Smooth muscle cell (in vitro differentiated cells): ENCODE data around the gene NPHS2. TPM values are rescaled to one million over a fixed set of nuclear protein-coding genes. Genes with fewer than 3 reads are reported as not detected.
A peak's percentile ranks its signal among the peaks of the same experiment; 100 is the strongest.

Source experiments
- DNase-seq: peaks from one replicate; lab custom pipeline; 2025; ENCODE audit not compliant: unreplicated experiment; lab: John Stamatoyannopoulos, UW
- H2AFZ ChIP-seq: fragments of 200-600 bp; sonication (generic); 2 replicates; pipeline ENCODE4 v1.6.0; 2016; ENCODE audit warnings: antibody characterized with exemption, low read depth, mild to moderate bottlenecking
- H3F3A ChIP-seq: fragments of 200-600 bp; sonication (generic); 2 replicates; pipeline ENCODE4 v1.6.0; 2017; ENCODE audit warnings: antibody characterized with exemption, low read depth
- H3K27ac ChIP-seq: fragments of 200-600 bp; sonication (generic); 2 replicates; pipeline ENCODE4 v1.5.1; 2016; ENCODE audit warnings: low read depth, mild to moderate bottlenecking
- H3K27me3 ChIP-seq: fragments of 200-600 bp; sonication (generic); 2 replicates; pipeline ENCODE4 v1.6.1; 2016; ENCODE audit warnings: low read depth, mild to moderate bottlenecking
- H3K36me3 ChIP-seq: fragments of 200-600 bp; sonication (generic); 2 replicates; pipeline ENCODE4 v1.5.1; 2016; ENCODE audit warnings: low read depth
- H3K4me1 ChIP-seq: fragments of 200-600 bp; sonication (generic); 2 replicates; pipeline ENCODE4 v1.5.1; 2016; ENCODE audit warnings: low read depth
- H3K4me2 ChIP-seq: fragments of 200-600 bp; sonication (generic); 2 replicates; pipeline ENCODE4 v1.6.0; 2016; ENCODE audit warnings: mild to moderate bottlenecking
- H3K4me3 ChIP-seq: fragments of 200-600 bp; sonication (generic); 2 replicates; pipeline ENCODE4 v1.5.1; 2016; ENCODE audit warnings: mild to moderate bottlenecking
- H3K79me2 ChIP-seq: fragments of 200-600 bp; sonication (generic); 2 replicates; pipeline ENCODE4 v1.6.0; 2016; ENCODE audit warnings: low read depth, mild to moderate bottlenecking
- H3K9ac ChIP-seq: fragments of 200-600 bp; sonication (generic); 2 replicates; pipeline ENCODE4 v1.6.0; 2016; ENCODE audit warnings: low read depth
- H3K9me3 ChIP-seq: fragments of 200-600 bp; sonication (generic); replicated peaks from 2 replicates; pipeline ENCODE4 v1.5.1; 2016; ENCODE audit warnings: low read depth
- H4K20me1 ChIP-seq: fragments of 200-600 bp; sonication (generic); 2 replicates; pipeline ENCODE4 v1.6.0; 2016; ENCODE audit warnings: low read depth
- CTCF ChIP-seq: fragments of 200-600 bp; sonication (generic); IDR thresholded peaks from 2 replicates; pipeline ENCODE4 v1.5.1; 2017; ENCODE audit warnings: borderline replicate concordance, mild to moderate bottlenecking, antibody characterized with exemption; ENCODE audit not compliant: insufficient read depth, poor library complexity, severe bottlenecking
- WGBS: methylation state at CpG from one replicate; pipeline ENCODE4 v1.1.7; 2016; ENCODE audit warnings: low lambda C conversion rate; 5-methylcytosine and 5-hydroxymethylcytosine counted together
- polyA plus RNA-seq: library from polyadenylated mRNA; unstranded; fragments of >200 nt; fragmentation: Nextera tagmentation; extraction: Ambion mirVana; gene quantifications from 2 replicates; pipeline ENCODE4 v1.2.1, GENCODE V29; 2016
- total RNA-seq: library from RNA; depleted of rRNA; stranded (reverse); fragments of >200 nt; gene quantifications from 2 replicates; pipeline ENCODE4 v1.2.3, GENCODE V29; 2014

NPHS2 gene
- total and polyA plus RNA-seq, 2 experiments from 2014 or later, result not detected

GRCh38 chr1:179576509-179576908 lies 761 bp upstream of the NPHS2 start:
- no peaks in the 10 kb centered on the region for H3K4me1 ChIP-seq
- WGBS, result 55% methylated on average over 5 of the region's 5 CpGs
- no peak overlapping the region for H3K27ac ChIP-seq
- no peaks in the 10 kb centered on the region for H3K79me2 ChIP-seq
- H3K36me3 ChIP-seq, result no peaks in the 10 kb centered on the region
- no peak for DNase-seq
- no peaks in the 10 kb centered on the region for H3F3A ChIP-seq
- no peaks in the 10 kb centered on the region for H4K20me1 ChIP-seq
- no peak overlapping the region for H3K4me2 ChIP-seq
- no peak overlapping the region for H2AFZ ChIP-seq
- no peaks in the 10 kb centered on the region for H3K9me3 ChIP-seq
- H3K9ac ChIP-seq, result no peak overlapping the region
- peaks cover 66% of the 10 kb centered on the region for H3K27me3 ChIP-seq
- no peak for TF ChIP-seq CTCF
- H3K4me3 ChIP-seq, result no peak overlapping the region

GRCh38 chr1:179558078-179558477 lies 17.7 kb downstream of the NPHS2 start:
- Histone ChIP-seq H3K4me3 (no peak overlapping the region), H3K27me3 (no peaks in the 10 kb centered on the region), H3K79me2 (no peaks in the 10 kb centered on the region), H3K4me1 (peaks cover 3% of the 10 kb centered on the region), H3K4me2 (no peak overlapping the region), H3K9me3 (no peaks in the 10 kb centered on the region), H3K36me3 (no peaks in the 10 kb centered on the region), H3F3A (no peaks in the 10 kb centered on the region), H4K20me1 (no peaks in the 10 kb centered on the region), H2AFZ (no peak overlapping the region), H3K27ac (no peak overlapping the region), H3K9ac (no peak overlapping the region)
- no peak for DNase-seq
- TF ChIP-seq CTCF, result no peak
- 72% methylated on average over 1 of the region's 1 CpG for WGBS

- H2AFZ ChIP-seq, result no peak overlapping the region
- no peaks in the 10 kb centered on the region for H3K9me3 ChIP-seq
- no peak overlapping the region for H3K27ac ChIP-seq
- DNase-seq, result no peak
- H3F3A ChIP-seq, result no peaks in the 10 kb centered on the region
- no peaks in the 10 kb centered on the region for H4K20me1 ChIP-seq
- no peak overlapping the region for H3K4me2 ChIP-seq
- H3K27me3 ChIP-seq, result no peaks in the 10 kb centered on the region
- TF ChIP-seq CTCF, result no peak
- no peak overlapping the region for H3K9ac ChIP-seq
- no peaks in the 10 kb centered on the region for H3K79me2 ChIP-seq
- no peaks in the 10 kb centered on the region for H3K36me3 ChIP-seq
- no peak overlapping the region for H3K4me3 ChIP-seq
- peaks cover 3% of the 10 kb centered on the region for H3K4me1 ChIP-seq
Measured at GRCh38 chr1:179554427-179554826, 21.3 kb downstream of the NPHS2 start.

GRCh38 chr1:179550746-179551682 lies 24.7 kb downstream of the NPHS2 start:
- H3K9me3 ChIP-seq, result no peaks in the 10 kb centered on the region
- no peak overlapping the region for H2AFZ ChIP-seq
- no peaks in the 10 kb centered on the region for H3F3A ChIP-seq
- DNase-seq, result no peak
- peak overlapping the region; percentile 81 for H3K27ac ChIP-seq
- no peaks in the 10 kb centered on the region for H3K36me3 ChIP-seq
- peak overlapping the region; percentile 39 for H3K4me2 ChIP-seq
- no peaks in the 10 kb centered on the region for H4K20me1 ChIP-seq
- no peaks in the 10 kb centered on the region for H3K4me1 ChIP-seq
- no peak overlapping the region for H3K4me3 ChIP-seq
- WGBS, result 56% methylated on average over 9 of the region's 9 CpGs
- no peaks in the 10 kb centered on the region for H3K27me3 ChIP-seq
- no peak for TF ChIP-seq CTCF
- no peaks in the 10 kb centered on the region for H3K79me2 ChIP-seq
- no peak overlapping the region for H3K9ac ChIP-seq
